22Rv1 (cell line): ENCODE data around the gene AMN.
"Not testable (repeated sequence)": the region's sequence is repeated elsewhere in the genome, so short reads cannot be mapped to it uniquely, and the experiment has no call there.

Source experiments
- H3K27ac ChIP-seq: fragments of 450-650 bp; 2 replicates; pipeline ENCODE4 v1.5.1; 2017
- CTCF ChIP-seq: fragments of 450-650 bp; IDR thresholded peaks from 2 replicates; pipeline ENCODE4 v1.5.1; 2017; ENCODE audit warnings: mild to moderate bottlenecking
- ZFX ChIP-seq: fragments of 450-650 bp; IDR thresholded peaks from 2 replicates; pipeline ENCODE4 v1.6.1; 2017; ENCODE audit warnings: antibody characterized with exemption, borderline replicate concordance

Gene AMN

GRCh38 chr14:102922490-102923200 lies at the start of gene AMN:
TSS of gene AMN (plus strand) at chr14:102922663. CDS start at chr14:102922689, 26 bp downstream.
- no peak within 1 kb of the TSS for H3K27ac ChIP-seq
- TF ChIP-seq ZFX (no peak), CTCF (no peak)

- TF ChIP-seq CTCF (no peak), ZFX (no peak)
- peak overlapping the region; percentile 69 for H3K27ac ChIP-seq
Measured at GRCh38 chr14:102873131-102873530, 49.3 kb upstream of the AMN start.

GRCh38 chr14:102873546-102874061 lies 48.9 kb upstream of the AMN start:
- TF ChIP-seq CTCF = no peak
- TF ChIP-seq ZFX = no peak
- H3K27ac ChIP-seq = peak overlapping the region; percentile 69

GRCh38 chr14:102875652-102876051 lies 46.8 kb upstream of the AMN start:
- no peak overlapping the region for H3K27ac ChIP-seq
- TF ChIP-seq ZFX (no peak), CTCF (no peak)

GRCh38 chr14:102877511-102877910 lies 45.0 kb upstream of the AMN start:
- H3K27ac ChIP-seq = not testable (repeated sequence)

- H3K27ac ChIP-seq = no peak overlapping the region
- TF ChIP-seq ZFX (no peak), CTCF (no peak)
Measured at GRCh38 chr14:102878174-102878969, 44.1 kb upstream of the AMN start.

GRCh38 chr14:102878970-102879460 lies 43.4 kb upstream of the AMN start:
- H3K27ac ChIP-seq = no peak overlapping the region
- TF ChIP-seq CTCF (no peak), ZFX (no peak)
